Kidney epithelial cell (primary cell): ENCODE results near the gene HAND2. TPM values are rescaled to one million over a fixed set of nuclear protein-coding genes. Genes with fewer than 3 reads are reported as not detected.

Source experiments
- DNase-seq: peaks from one replicate; pipeline ENCODE4 v3.0.0-alpha.2; 2010; ENCODE audit warnings: low read depth
- H3K27me3 ChIP-seq: 2 replicates; pipeline ENCODE4 v1.6.0; 2011; ENCODE audit warnings: low read length; ENCODE audit not compliant: control insufficient read depth, insufficient read depth
- H3K36me3 ChIP-seq: 2 replicates; pipeline ENCODE4 v1.5.1; 2011; ENCODE audit warnings: low read length; ENCODE audit not compliant: control insufficient read depth, insufficient read depth
- H3K4me3 ChIP-seq: 2 replicates; pipeline ENCODE4 v1.5.1; 2011; ENCODE audit warnings: low read depth, mild to moderate bottlenecking, control low read depth, low read length
- total RNA-seq: library from RNA; depleted of rRNA; stranded (reverse); fragments of >200 nt; gene quantifications from 2 replicates; pipeline ENCODE4 v1.2.3, GENCODE V29; 2015
- TF ChIP-seq, protein P1 (sequence below): IDR thresholded peaks from 2 replicates; pipeline ENCODE4 v1.5.1; 2011; ENCODE audit warnings: mild to moderate bottlenecking, moderate library complexity, low read length, control low read depth, inconsistent platforms; ENCODE audit not compliant: insufficient read depth, poor library complexity, severe bottlenecking

HAND2 gene
- total RNA-seq, 1 donor from 2014 or later: not detected

DNA sequence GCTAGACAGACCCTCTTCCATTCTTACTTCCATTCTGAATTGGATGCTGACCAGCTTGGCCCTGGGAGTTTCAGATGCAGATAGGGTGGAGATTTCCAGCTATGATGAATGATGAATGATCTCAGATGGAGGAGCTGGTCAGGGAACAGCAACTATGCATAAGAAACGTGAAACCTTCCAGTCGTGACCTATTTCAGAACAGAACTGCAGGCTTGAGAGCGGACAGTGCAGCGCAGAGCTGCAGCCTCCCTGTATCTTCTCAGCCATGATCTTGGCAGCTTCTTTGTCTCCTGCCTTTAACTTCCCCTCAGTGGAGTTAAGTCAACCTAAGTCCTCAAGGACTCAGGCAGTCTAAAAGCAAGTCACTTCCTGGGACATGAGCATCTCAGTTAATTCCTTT is 43.3 kb upstream of the HAND2 start:
- Histone ChIP-seq H3K4me3 (no peak overlapping the region), H3K36me3 (no peaks in the 10 kb centered on the region)
- TF ChIP-seq, protein P1, sequence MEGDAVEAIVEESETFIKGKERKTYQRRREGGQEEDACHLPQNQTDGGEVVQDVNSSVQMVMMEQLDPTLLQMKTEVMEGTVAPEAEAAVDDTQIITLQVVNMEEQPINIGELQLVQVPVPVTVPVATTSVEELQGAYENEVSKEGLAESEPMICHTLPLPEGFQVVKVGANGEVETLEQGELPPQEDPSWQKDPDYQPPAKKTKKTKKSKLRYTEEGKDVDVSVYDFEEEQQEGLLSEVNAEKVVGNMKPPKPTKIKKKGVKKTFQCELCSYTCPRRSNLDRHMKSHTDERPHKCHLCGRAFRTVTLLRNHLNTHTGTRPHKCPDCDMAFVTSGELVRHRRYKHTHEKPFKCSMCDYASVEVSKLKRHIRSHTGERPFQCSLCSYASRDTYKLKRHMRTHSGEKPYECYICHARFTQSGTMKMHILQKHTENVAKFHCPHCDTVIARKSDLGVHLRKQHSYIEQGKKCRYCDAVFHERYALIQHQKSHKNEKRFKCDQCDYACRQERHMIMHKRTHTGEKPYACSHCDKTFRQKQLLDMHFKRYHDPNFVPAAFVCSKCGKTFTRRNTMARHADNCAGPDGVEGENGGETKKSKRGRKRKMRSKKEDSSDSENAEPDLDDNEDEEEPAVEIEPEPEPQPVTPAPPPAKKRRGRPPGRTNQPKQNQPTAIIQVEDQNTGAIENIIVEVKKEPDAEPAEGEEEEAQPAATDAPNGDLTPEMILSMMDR: no peak

DNA sequence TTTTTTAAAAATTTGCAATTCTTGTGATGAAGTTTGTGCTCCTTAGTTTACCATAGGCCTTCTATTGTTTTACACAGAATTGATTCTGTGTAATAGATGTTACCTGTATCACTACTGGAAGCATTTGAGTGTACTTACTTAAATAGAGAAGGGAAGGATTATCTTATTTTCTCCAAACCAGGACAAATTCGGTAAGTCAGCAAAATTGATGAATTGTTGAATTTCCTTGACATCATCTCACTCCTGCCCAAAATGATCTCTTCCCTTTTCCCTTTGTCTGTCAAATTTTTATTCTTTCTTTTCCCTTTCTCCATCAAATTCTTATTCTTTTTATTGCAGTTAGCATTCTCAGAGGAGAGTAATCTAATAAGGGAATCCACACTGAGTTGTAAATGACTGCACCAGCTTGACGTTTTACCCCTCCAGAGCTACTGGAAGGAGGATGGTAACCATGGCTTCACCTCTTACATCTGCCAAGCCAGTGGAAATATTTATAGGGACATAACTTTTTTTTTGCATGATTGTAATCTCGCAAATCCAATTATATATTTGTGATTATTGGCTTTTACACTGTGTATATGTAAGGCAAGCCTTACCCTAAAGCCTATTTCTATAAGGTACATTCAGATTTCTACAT is 42.6 kb upstream of the HAND2 start:
- H3K36me3 ChIP-seq: no peaks in the 10 kb centered on the region
- H3K27me3 ChIP-seq: no peaks in the 10 kb centered on the region
- no peak for DNase-seq
- TF ChIP-seq, protein P1: no peak
- H3K4me3 ChIP-seq: no peak overlapping the region

More for the DNA sequence above, 43.3 kb upstream of the HAND2 start:
- DNase-seq: no peak
- no peaks in the 10 kb centered on the region for H3K27me3 ChIP-seq

DNA sequence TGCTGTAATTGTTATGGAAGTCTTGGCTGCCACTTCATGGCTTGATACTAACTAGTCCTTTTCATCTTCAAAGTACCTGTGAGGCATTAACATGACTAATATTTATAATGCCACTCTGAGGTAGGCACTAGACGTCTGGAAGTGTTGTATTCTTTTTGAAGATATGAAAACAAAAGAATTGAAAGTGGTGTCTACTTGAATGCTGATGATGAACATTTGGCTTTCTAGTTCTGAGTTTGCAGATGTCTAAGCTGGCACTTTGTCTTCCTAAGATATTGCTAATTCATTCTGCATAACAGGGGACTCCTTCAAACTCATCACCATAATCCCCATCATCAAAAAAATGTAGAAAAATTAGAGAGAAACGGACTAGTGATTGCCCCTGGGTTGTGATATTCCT is 41.6 kb upstream of the HAND2 start:
- H3K4me3 ChIP-seq: no peak overlapping the region
- H3K27me3 ChIP-seq: no peaks in the 10 kb centered on the region
- DNase-seq: no peak
- no peaks in the 10 kb centered on the region for H3K36me3 ChIP-seq
- TF ChIP-seq, protein P1: no peak

DNA sequence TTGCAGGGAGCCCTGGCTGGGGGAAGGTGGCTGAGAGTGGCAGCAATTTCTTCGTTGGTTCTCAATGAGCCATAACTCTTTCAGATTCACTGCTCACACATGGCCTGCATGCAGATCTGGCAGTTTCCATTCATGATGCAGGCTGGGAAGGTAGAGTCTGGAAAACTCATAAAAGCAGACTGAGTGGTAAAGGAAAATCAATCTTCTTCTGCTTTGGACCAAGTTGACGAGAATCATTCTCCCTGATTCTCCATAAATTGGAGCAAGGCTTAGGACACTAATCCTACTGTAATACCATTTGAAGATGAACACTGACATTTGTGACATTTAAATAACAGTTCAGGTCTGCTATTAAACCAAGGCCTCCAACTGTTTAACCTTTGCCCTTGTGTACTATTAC is 35.3 kb upstream of the HAND2 start:
- H3K4me3 ChIP-seq: no peak overlapping the region
- H3K36me3 ChIP-seq: no peaks in the 10 kb centered on the region
- TF ChIP-seq, protein P1: no peak
- no peaks in the 10 kb centered on the region for H3K27me3 ChIP-seq
- no peak for DNase-seq

DNA sequence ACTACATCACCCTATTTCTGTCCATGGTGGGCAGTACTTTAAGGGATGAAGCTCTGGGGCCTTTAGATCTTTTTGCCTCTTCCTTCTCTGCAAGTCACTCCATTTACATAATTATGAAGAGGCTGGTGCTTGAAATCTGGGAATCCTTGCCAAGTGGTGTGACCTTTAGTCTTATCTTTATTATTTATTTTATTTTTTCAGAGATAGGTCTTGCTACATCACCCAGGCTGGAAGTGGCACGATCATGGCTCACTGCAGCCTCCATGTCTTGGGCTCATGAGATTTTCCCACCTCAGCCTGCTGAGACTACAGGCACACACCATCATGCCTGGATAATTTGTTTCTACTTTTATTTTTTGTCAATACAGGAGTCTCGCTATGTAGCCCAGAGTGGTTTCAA is 34.4 kb upstream of the HAND2 start:
- Histone ChIP-seq H3K4me3 (no peak overlapping the region), H3K27me3 (no peaks in the 10 kb centered on the region), H3K36me3 (no peaks in the 10 kb centered on the region)
- DNase-seq: no peak
- TF ChIP-seq, protein P1: no peak

DNA sequence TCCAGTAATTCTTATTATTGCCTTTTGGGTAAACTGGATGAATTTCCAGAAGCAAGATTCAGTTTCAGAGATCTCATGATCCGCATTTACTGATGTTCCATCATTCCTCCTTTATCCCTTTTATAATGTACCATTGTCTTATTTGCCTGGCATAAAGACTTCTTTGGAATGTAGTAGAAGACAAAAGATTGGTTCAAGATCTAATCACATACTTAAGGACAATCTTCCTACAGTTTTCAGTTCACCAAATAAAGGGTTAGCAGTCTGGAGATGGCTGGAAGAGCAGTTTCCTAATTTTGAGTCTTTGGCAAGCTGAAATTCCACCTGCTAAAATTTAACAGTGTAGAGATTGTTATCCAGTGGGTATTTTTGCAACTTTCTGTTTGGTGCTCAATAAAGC is 30.9 kb upstream of the HAND2 start:
- no peaks in the 10 kb centered on the region for H3K27me3 ChIP-seq
- no peak for DNase-seq
- TF ChIP-seq, protein P1: no peak
- H3K36me3 ChIP-seq: no peaks in the 10 kb centered on the region
- no peak overlapping the region for H3K4me3 ChIP-seq
